Measurements from ENCODE around the gene BCL2. TPM values are rescaled to one million over a fixed set of nuclear protein-coding genes. Genes with fewer than 3 reads are reported as not detected.
"Not testable (repeated sequence)": the region's sequence is repeated elsewhere in the genome, so short reads cannot be mapped to it uniquely, and the experiment has no call there.

The BCL2 gene
- 47.4 TPM for polyA plus RNA-seq (2012; ENCODE audit: missing spikeins)

- FAIRE-seq (no peak), DNase-seq (ENCODE audit: insufficient read length) (no peak)
- TF ChIP-seq TAF1 (IDR thresholded peaks at IDR 0.05; ENCODE audit: borderline replicate concordance, low read depth, low read length) (no peak), POLR2A (IDR thresholded peaks at IDR 0.05; ENCODE audit: low read depth, low read length) (no peak; the same call in 1 of the 2 replicates), POLR2AphosphoS5 (IDR thresholded peaks at IDR 0.05; ENCODE audit: low read depth, low read length) (no peak)
Observed at GRCh38 chr18:63319383-63320122, at the start of gene BCL2. BCL2 (minus strand) TSS chr18:63319769.

GRCh38 chr18:63368611-63369010, 49.0 kb upstream of the BCL2 start:
- DNase-seq (ENCODE audit: insufficient read length) = no peak
- no peak for FAIRE-seq
- TF ChIP-seq TAF1 (IDR thresholded peaks at IDR 0.05; ENCODE audit: borderline replicate concordance, low read depth, low read length) = no peak
- no peak for TF ChIP-seq POLR2AphosphoS5 (IDR thresholded peaks at IDR 0.05; ENCODE audit: low read depth, low read length)
- no peak for TF ChIP-seq POLR2A (IDR thresholded peaks at IDR 0.05; ENCODE audit: low read depth, low read length)

GRCh38 chr18:63367053-63367953, 47.7 kb upstream of the BCL2 start, which contains the start of gene KDSR:
KDSR (minus strand) TSS chr18:63367206; CDS start chr18:63367118, 88 bp downstream.
- peak; percentile 89 for FAIRE-seq
- peak; percentile 86 for TF ChIP-seq POLR2A (IDR thresholded peaks at IDR 0.05; ENCODE audit: low read depth, low read length)
- TF ChIP-seq POLR2AphosphoS5 (IDR thresholded peaks at IDR 0.05; ENCODE audit: low read depth, low read length) = peak; percentile 86
- peak; percentile 67 for TF ChIP-seq TAF1 (IDR thresholded peaks at IDR 0.05; ENCODE audit: borderline replicate concordance, low read depth, low read length)
- DNase-seq (ENCODE audit: insufficient read length) = peak; percentile 77

GRCh38 chr18:63366213-63367052, 46.9 kb upstream of the BCL2 start:
- DNase-seq (ENCODE audit: insufficient read length) (peak; percentile 49), FAIRE-seq (peak; percentile 82)
- TF ChIP-seq POLR2A (IDR thresholded peaks at IDR 0.05; ENCODE audit: low read depth, low read length) (no peak), POLR2AphosphoS5 (IDR thresholded peaks at IDR 0.05; ENCODE audit: low read depth, low read length) (no peak), TAF1 (IDR thresholded peaks at IDR 0.05; ENCODE audit: borderline replicate concordance, low read depth, low read length) (no peak)

GRCh38 chr18:63365876-63366212, 46.3 kb upstream of the BCL2 start:
- no peak for FAIRE-seq
- TF ChIP-seq POLR2A (IDR thresholded peaks at IDR 0.05; ENCODE audit: low read depth, low read length) (no peak), TAF1 (IDR thresholded peaks at IDR 0.05; ENCODE audit: borderline replicate concordance, low read depth, low read length) (no peak)
- DNase-seq (ENCODE audit: insufficient read length) = no peak

- DNase-seq (ENCODE audit: insufficient read length) (no peak), FAIRE-seq (peak; percentile 17)
- TF ChIP-seq POLR2A (IDR thresholded peaks at IDR 0.05; ENCODE audit: low read depth, low read length) (no peak), TAF1 (IDR thresholded peaks at IDR 0.05; ENCODE audit: borderline replicate concordance, low read depth, low read length) (no peak), POLR2AphosphoS5 (IDR thresholded peaks at IDR 0.05; ENCODE audit: low read depth, low read length) (no peak)
Observed at GRCh38 chr18:63363951-63364350, 44.4 kb upstream of the BCL2 start.

- not testable (repeated sequence) for DNase-seq (ENCODE audit: insufficient read length); FAIRE-seq
Observed at GRCh38 chr18:63363420-63363819, 43.9 kb upstream of the BCL2 start.

GRCh38 chr18:63356272-63356896, 36.8 kb upstream of the BCL2 start:
- no peak for FAIRE-seq
- TF ChIP-seq TAF1 (IDR thresholded peaks at IDR 0.05; ENCODE audit: borderline replicate concordance, low read depth, low read length) (no peak), POLR2AphosphoS5 (IDR thresholded peaks at IDR 0.05; ENCODE audit: low read depth, low read length) (no peak), POLR2A (IDR thresholded peaks at IDR 0.05; ENCODE audit: low read depth, low read length) (no peak)
- no peak for DNase-seq (ENCODE audit: insufficient read length)

- no peak for TF ChIP-seq TAF1 (IDR thresholded peaks at IDR 0.05; ENCODE audit: borderline replicate concordance, low read depth, low read length)
- no peak for TF ChIP-seq POLR2A (IDR thresholded peaks at IDR 0.05; ENCODE audit: low read depth, low read length)
- no peak for TF ChIP-seq POLR2AphosphoS5 (IDR thresholded peaks at IDR 0.05; ENCODE audit: low read depth, low read length)
- FAIRE-seq (no peak), DNase-seq (ENCODE audit: insufficient read length) (no peak)
Observed at GRCh38 chr18:63350230-63350629, 30.7 kb upstream of the BCL2 start.

GRCh38 chr18:63348508-63349136, 29.1 kb upstream of the BCL2 start:
- no peak for TF ChIP-seq POLR2A (IDR thresholded peaks at IDR 0.05; ENCODE audit: low read depth, low read length)
- TF ChIP-seq POLR2AphosphoS5 (IDR thresholded peaks at IDR 0.05; ENCODE audit: low read depth, low read length) = no peak
- no peak for TF ChIP-seq TAF1 (IDR thresholded peaks at IDR 0.05; ENCODE audit: borderline replicate concordance, low read depth, low read length)
- DNase-seq (ENCODE audit: insufficient read length) (no peak), FAIRE-seq (peak; percentile 42)

All from GM12892 (cell line).